CD4-positive, CD25-positive, alpha-beta regulatory T cell (primary cell): ENCODE data around the gene PREX1. TPM values are rescaled to one million over a fixed set of nuclear protein-coding genes. Genes with fewer than 3 reads are reported as not detected.

Source experiments
- ATAC-seq, 2 donors: fragments of 150-1000 bp; cut with Tn5 transposase; one replicate each; pipeline ENCODE4 v1.10.0; 2021; ENCODE audit warnings: low read depth in 2 of 2, moderate number of reproducible peaks in 2 of 2, moderate library complexity in 1 of 2
- DNase-seq, 3 donors: peaks; one replicate each; pipeline versions ENCODE4 v3.0.0 to v3.0.0-alpha.2; 2012 to 2022; ENCODE audit warnings: mixed read lengths in 1 of 3
- H3K27ac ChIP-seq: one replicate; pipeline ENCODE4 v1.7.0; 2013; ENCODE audit warnings: mild to moderate bottlenecking, low read length; ENCODE audit not compliant: insufficient read depth, poor library complexity, severe bottlenecking
- H3K27me3 ChIP-seq: one replicate; pipeline ENCODE4 v1.7.0; 2013; ENCODE audit warnings: low read length; ENCODE audit not compliant: control insufficient read depth, insufficient read depth
- H3K36me3 ChIP-seq: one replicate; pipeline ENCODE4 v1.7.0; 2013; ENCODE audit warnings: mild to moderate bottlenecking, low read length, moderate library complexity; ENCODE audit not compliant: control insufficient read depth, insufficient read depth
- H3K4me1 ChIP-seq: 2 replicates; pipeline ENCODE4 v1.7.0; 2013; ENCODE audit warnings: mild to moderate bottlenecking, low read length; ENCODE audit not compliant: insufficient read depth, control insufficient read depth, poor library complexity, severe bottlenecking
- H3K4me3 ChIP-seq: one replicate; pipeline ENCODE4 v1.7.0; 2013; ENCODE audit warnings: low read depth, mild to moderate bottlenecking, low read length, moderate library complexity
- H3K9me3 ChIP-seq, 2 experiments: 1 replicate in 1 of 2; 2 replicates in 1 of 2; pipeline ENCODE4 v1.7.0; 2013; ENCODE audit warnings: low read length in 2 of 2, mild to moderate bottlenecking in 1 of 2, moderate library complexity in 1 of 2; ENCODE audit not compliant: control insufficient read depth in 2 of 2
- H3K27ac Mint-ChIP-seq, 3 donors: one replicate each; pipeline ENCODE4 v1.8.0; 2020 to 2022; ENCODE audit warnings: mild to moderate bottlenecking in 3 of 3, mixed read lengths in 3 of 3, moderate library complexity in 2 of 3
- H3K27me3 Mint-ChIP-seq: one replicate; pipeline ENCODE4 v1.8.0; 2022; ENCODE audit warnings: mild to moderate bottlenecking, mixed read lengths
- H3K36me3 Mint-ChIP-seq: one replicate; pipeline ENCODE4 v1.8.0; 2020; ENCODE audit warnings: mixed read lengths
- H3K4me1 Mint-ChIP-seq, 4 donors: one replicate each; pipeline ENCODE4 v1.8.0; 2020 to 2022; ENCODE audit warnings: mixed read lengths in 4 of 4, mild to moderate bottlenecking in 1 of 4
- H3K4me3 Mint-ChIP-seq, 4 donors: one replicate each; pipeline ENCODE4 v1.8.0; 2020 to 2022; ENCODE audit warnings: mild to moderate bottlenecking in 4 of 4, mixed read lengths in 4 of 4, moderate library complexity in 3 of 4
- H3K9me3 Mint-ChIP-seq, 7 donors: one replicate each; pipeline ENCODE4 v1.8.0; 2020 to 2022; ENCODE audit warnings: mixed read lengths in 7 of 7, mild to moderate bottlenecking in 3 of 7, moderate library complexity in 2 of 7
- polyA plus RNA-seq, 4 donors: library from polyadenylated mRNA; unstranded; fragments of 300-500 nt; fragmentation: Illumina TruSeq; gene quantifications; one replicate each; pipeline ENCODE4 v1.2.3, GENCODE V29; 2021
- total RNA-seq: library from RNA; stranded (reverse); gene quantifications from one replicate; pipeline ENCODE4 v1.2.3, GENCODE V29; 2022

The PREX1 gene
- total and polyA plus RNA-seq, 5 donors from 2014 or later = 40.8 to 264 (median 57.0) TPM

GRCh38 chr20:48690888-48691287 is 136.9 kb downstream of the PREX1 start:
- H3K27ac Mint-ChIP-seq = peak overlapping the region in 1 of 3 donors; percentile 71
- H3K27ac ChIP-seq = no peak overlapping the region
- H3K4me1 Mint-ChIP-seq = peaks cover 0 to 7% (median 2%) of the 10 kb centered on the region in 4 donors
- DNase-seq = no peak
- no peaks in the 10 kb centered on the region for H3K9me3 ChIP-seq
- peaks cover 93% of the 10 kb centered on the region for H3K36me3 ChIP-seq
- H3K4me3 ChIP-seq = no peak overlapping the region
- no peaks in the 10 kb centered on the region for H3K27me3 ChIP-seq
- ATAC-seq = no peak
- H3K27me3 Mint-ChIP-seq = no peaks in the 10 kb centered on the region
- no peaks in the 10 kb centered on the region for H3K4me1 ChIP-seq
- no peak overlapping the region for H3K4me3 Mint-ChIP-seq
- no peaks in the 10 kb centered on the region for H3K9me3 Mint-ChIP-seq
- peaks cover 50% of the 10 kb centered on the region for H3K36me3 Mint-ChIP-seq

GRCh38 chr20:48689874-48690571 is 137.8 kb downstream of the PREX1 start:
- no peak for DNase-seq
- H3K36me3 ChIP-seq = peaks cover 94% of the 10 kb centered on the region
- Mint-ChIP-seq H3K27ac (peak overlapping the region in 1 of 3 donors; percentile 80), H3K36me3 (peaks cover 56% of the 10 kb centered on the region), H3K4me3 (peak overlapping the region in 1 of 4 donors; percentile 12), H3K9me3 (no peaks in the 10 kb centered on the region), H3K27me3 (no peaks in the 10 kb centered on the region), H3K4me1 (peaks cover 0 to 5% (median 2%) of the 10 kb centered on the region in 4 donors)
- no peaks in the 10 kb centered on the region for H3K9me3 ChIP-seq
- H3K4me3 ChIP-seq = no peak overlapping the region
- no peaks in the 10 kb centered on the region for H3K27me3 ChIP-seq
- ATAC-seq = no peak
- H3K27ac ChIP-seq = no peak overlapping the region
- H3K4me1 ChIP-seq = no peaks in the 10 kb centered on the region

- H3K9me3 Mint-ChIP-seq = peaks cover 0 to 2% (median 0%) of the 10 kb centered on the region in 7 donors
- no peaks in the 10 kb centered on the region for H3K4me1 ChIP-seq
- H3K9me3 ChIP-seq = no peaks in the 10 kb centered on the region
- H3K36me3 ChIP-seq = peaks cover 94% of the 10 kb centered on the region
- peaks cover 0 to 9% (median 6%) of the 10 kb centered on the region in 4 donors for H3K4me1 Mint-ChIP-seq
- no peak overlapping the region for H3K27ac ChIP-seq
- H3K27me3 ChIP-seq = no peaks in the 10 kb centered on the region
- H3K36me3 Mint-ChIP-seq = peaks cover 58% of the 10 kb centered on the region
- no peaks in the 10 kb centered on the region for H3K27me3 Mint-ChIP-seq
- peak overlapping the region in 1 of 4 donors; percentile 12 for H3K4me3 Mint-ChIP-seq
- DNase-seq (no peak), ATAC-seq (no peak)
- no peak overlapping the region for H3K4me3 ChIP-seq
- H3K27ac Mint-ChIP-seq = peak overlapping the region in 1 of 3 donors; percentile 80
These were observed 138.4 kb downstream of the PREX1 start for GRCh38 chr20:48689388-48689787.

- H3K27me3 Mint-ChIP-seq = no peaks in the 10 kb centered on the region
- H3K4me3 Mint-ChIP-seq = no peak overlapping the region
- H3K4me3 ChIP-seq = no peak overlapping the region
- H3K36me3 Mint-ChIP-seq = peaks cover 58% of the 10 kb centered on the region
- no peaks in the 10 kb centered on the region for H3K4me1 ChIP-seq
- no peak overlapping the region for H3K27ac Mint-ChIP-seq
- peaks cover 0 to 2% (median 0%) of the 10 kb centered on the region in 7 donors for H3K9me3 Mint-ChIP-seq
- peaks cover 0 to 9% (median 7%) of the 10 kb centered on the region in 4 donors for H3K4me1 Mint-ChIP-seq
- H3K27me3 ChIP-seq = no peaks in the 10 kb centered on the region
- no peaks in the 10 kb centered on the region for H3K9me3 ChIP-seq
- H3K36me3 ChIP-seq = peaks cover 96% of the 10 kb centered on the region
- ATAC-seq = no peak
- no peak overlapping the region for H3K27ac ChIP-seq
- no peak for DNase-seq
These were observed 139.2 kb downstream of the PREX1 start for GRCh38 chr20:48688579-48688978.

GRCh38 chr20:48687117-48687800 is 140.5 kb downstream of the PREX1 start:
- H3K36me3 ChIP-seq = peaks cover 98% of the 10 kb centered on the region
- H3K27me3 ChIP-seq = no peaks in the 10 kb centered on the region
- Mint-ChIP-seq H3K27me3 (no peaks in the 10 kb centered on the region), H3K4me1 (peaks cover 0 to 9% (median 7%) of the 10 kb centered on the region in 4 donors), H3K36me3 (peaks cover 61% of the 10 kb centered on the region), H3K4me3 (peak overlapping the region in 1 of 4 donors; percentile 56), H3K9me3 (peaks cover 0 to 2% (median 0%) of the 10 kb centered on the region in 7 donors), H3K27ac (peak overlapping the region in 2 of 3 donors; percentile 26 to 80)
- no peaks in the 10 kb centered on the region for H3K4me1 ChIP-seq
- no peaks in the 10 kb centered on the region for H3K9me3 ChIP-seq
- no peak overlapping the region for H3K27ac ChIP-seq
- no peak for DNase-seq
- ATAC-seq = no peak
- H3K4me3 ChIP-seq = no peak overlapping the region

GRCh38 chr20:48686238-48687116 is 141.3 kb downstream of the PREX1 start:
- Histone ChIP-seq H3K9me3 (no peaks in the 10 kb centered on the region), H3K4me1 (no peaks in the 10 kb centered on the region), H3K4me3 (no peak overlapping the region), H3K36me3 (peaks cover 98% of the 10 kb centered on the region), H3K27me3 (no peaks in the 10 kb centered on the region), H3K27ac (no peak overlapping the region)
- DNase-seq = no peak
- Mint-ChIP-seq H3K4me3 (peak overlapping the region in 1 of 4 donors; percentile 56), H3K36me3 (peaks cover 60% of the 10 kb centered on the region), H3K27ac (peak overlapping the region in 2 of 3 donors; percentile 11 to 26), H3K4me1 (peaks cover 0 to 9% (median 7%) of the 10 kb centered on the region in 4 donors), H3K27me3 (no peaks in the 10 kb centered on the region), H3K9me3 (peaks cover 0 to 2% (median 0%) of the 10 kb centered on the region in 7 donors)
- ATAC-seq = no peak

GRCh38 chr20:48685300-48685699 is 142.5 kb downstream of the PREX1 start:
- peaks cover 98% of the 10 kb centered on the region for H3K36me3 ChIP-seq

More at GRCh38 chr20:48685300-48685699, 142.5 kb downstream of the PREX1 start:
- Mint-ChIP-seq H3K4me3 (no peak overlapping the region), H3K4me1 (peaks cover 0 to 9% (median 7%) of the 10 kb centered on the region in 4 donors), H3K9me3 (peaks cover 0 to 2% (median 0%) of the 10 kb centered on the region in 7 donors), H3K27me3 (no peaks in the 10 kb centered on the region), H3K27ac (no peak overlapping the region), H3K36me3 (peaks cover 52% of the 10 kb centered on the region)
- no peak for DNase-seq
- ATAC-seq = no peak
- Histone ChIP-seq H3K4me1 (no peaks in the 10 kb centered on the region), H3K9me3 (no peaks in the 10 kb centered on the region), H3K27me3 (no peaks in the 10 kb centered on the region), H3K27ac (no peak overlapping the region), H3K4me3 (no peak overlapping the region)
